Measurements from ENCODE around the gene DCTN3. TPM values are rescaled to one million over a fixed set of nuclear protein-coding genes. Genes with fewer than 3 reads are reported as not detected.
A peak's percentile ranks its signal among the peaks of the same experiment; 100 is the strongest.

Gene DCTN3
- total RNA-seq, 3 donors from 2014 or later (not counting 1 experiment from before 2014, with no cell fraction given) = 135 to 171 (median 147) TPM

GRCh38 chr9:34624475-34625185 is 4.3 kb upstream of the DCTN3 start:
- Mint-ChIP-seq H3K27me3 (ENCODE audit: low read depth in 2 of 2) (peaks cover 58 to 59% of the 10 kb centered on the region in 2 donors), H3K4me3 (no peak overlapping the region), H3K36me3 (peaks cover 8% of the 10 kb centered on the region), H3K9me3 (no peaks in the 10 kb centered on the region), H3K4me1 (peaks cover 35 to 44% of the 10 kb centered on the region in 2 donors), H3K27ac (no peak overlapping the region)
- Histone ChIP-seq H3K4me1 (ENCODE audit: control insufficient read depth, insufficient read depth, low read length) (peaks cover 36% of the 10 kb centered on the region), H3K27ac (ENCODE audit: low read length) (no peak overlapping the region), H3K36me3 (ENCODE audit: control insufficient read depth, insufficient read depth, low read length) (no peaks in the 10 kb centered on the region), H3K4me3 (ENCODE audit: low read length) (no peak overlapping the region), H3K9me3 (ENCODE audit: control insufficient read depth, insufficient read depth, low read length) (no peaks in the 10 kb centered on the region), H3K27me3 (ENCODE audit: control insufficient read depth, insufficient read depth, low read length) (peaks cover 64% of the 10 kb centered on the region)
- intact Hi-C loops (cut with micrococcal nuclease) = no loop called here
- 17% methylated on average over 39 of the region's 39 CpGs for WGBS (ENCODE audit: insufficient coverage)
- DNase-seq (no peak), ATAC-seq (no peak)
- TF ChIP-seq, protein P1, sequence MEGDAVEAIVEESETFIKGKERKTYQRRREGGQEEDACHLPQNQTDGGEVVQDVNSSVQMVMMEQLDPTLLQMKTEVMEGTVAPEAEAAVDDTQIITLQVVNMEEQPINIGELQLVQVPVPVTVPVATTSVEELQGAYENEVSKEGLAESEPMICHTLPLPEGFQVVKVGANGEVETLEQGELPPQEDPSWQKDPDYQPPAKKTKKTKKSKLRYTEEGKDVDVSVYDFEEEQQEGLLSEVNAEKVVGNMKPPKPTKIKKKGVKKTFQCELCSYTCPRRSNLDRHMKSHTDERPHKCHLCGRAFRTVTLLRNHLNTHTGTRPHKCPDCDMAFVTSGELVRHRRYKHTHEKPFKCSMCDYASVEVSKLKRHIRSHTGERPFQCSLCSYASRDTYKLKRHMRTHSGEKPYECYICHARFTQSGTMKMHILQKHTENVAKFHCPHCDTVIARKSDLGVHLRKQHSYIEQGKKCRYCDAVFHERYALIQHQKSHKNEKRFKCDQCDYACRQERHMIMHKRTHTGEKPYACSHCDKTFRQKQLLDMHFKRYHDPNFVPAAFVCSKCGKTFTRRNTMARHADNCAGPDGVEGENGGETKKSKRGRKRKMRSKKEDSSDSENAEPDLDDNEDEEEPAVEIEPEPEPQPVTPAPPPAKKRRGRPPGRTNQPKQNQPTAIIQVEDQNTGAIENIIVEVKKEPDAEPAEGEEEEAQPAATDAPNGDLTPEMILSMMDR (IDR thresholded peaks at IDR 0.05) = no peak

DNA sequence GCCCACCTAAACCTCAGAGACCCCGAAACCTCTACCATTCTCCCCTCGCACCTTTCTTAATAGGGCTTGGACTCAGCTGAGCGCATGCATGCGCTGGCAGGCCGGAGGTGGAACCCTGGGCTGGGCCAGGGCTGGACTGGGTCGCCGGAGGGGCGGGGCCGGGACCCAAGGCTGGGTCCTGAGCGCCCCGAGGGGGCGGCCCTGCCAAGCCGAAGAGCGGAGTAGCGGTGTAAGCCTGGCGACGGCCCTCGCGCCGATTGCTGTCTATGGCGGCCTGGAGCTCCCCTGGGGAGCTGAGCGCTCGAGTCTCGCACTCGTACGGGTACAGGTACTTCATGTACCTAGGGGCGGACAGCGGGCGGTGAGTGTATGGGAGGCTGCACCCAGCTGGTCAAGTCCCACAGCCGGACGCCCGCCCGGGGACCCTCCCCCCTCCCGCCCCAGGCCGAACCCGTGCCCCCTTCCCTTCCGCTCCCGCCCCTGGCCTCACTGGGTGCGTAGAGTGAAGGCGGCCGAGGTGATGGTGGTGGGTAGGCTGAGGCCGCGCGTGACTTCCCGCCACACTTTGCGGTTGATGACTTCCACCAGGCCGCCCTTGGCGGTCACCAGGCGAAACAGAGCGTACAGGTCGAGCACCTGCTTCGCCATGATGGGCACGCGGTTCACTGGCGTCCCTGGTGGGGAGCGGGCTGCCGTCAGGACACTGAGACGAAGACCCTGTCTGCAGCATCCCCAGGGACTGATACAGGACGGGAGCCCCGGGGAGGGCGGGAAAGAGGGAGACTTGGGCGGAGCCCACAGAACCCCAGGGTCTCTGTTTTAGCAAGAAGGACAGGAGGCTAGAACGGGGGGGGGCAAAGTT is 3.3 kb upstream of the DCTN3 start:
- 8% methylated on average over 55 of the region's 63 CpGs for WGBS (ENCODE audit: insufficient coverage)
- no peaks in the 10 kb centered on the region for H3K9me3 Mint-ChIP-seq
- peak overlapping the region; percentile 39 for H3K4me3 Mint-ChIP-seq
- no peaks in the 10 kb centered on the region for H3K9me3 ChIP-seq (ENCODE audit: control insufficient read depth, insufficient read depth, low read length)
- ATAC-seq (no peak), DNase-seq (peak in 1 of 2 donors; percentile 38)
- H3K27ac Mint-ChIP-seq = no peak overlapping the region
- H3K36me3 ChIP-seq (ENCODE audit: control insufficient read depth, insufficient read depth, low read length) = no peaks in the 10 kb centered on the region
- intact Hi-C loops (cut with micrococcal nuclease) = no loop called here
- peaks cover 49 to 51% of the 10 kb centered on the region in 2 donors for H3K27me3 Mint-ChIP-seq (ENCODE audit: low read depth in 2 of 2)
- H3K4me1 Mint-ChIP-seq = peaks cover 36 to 44% of the 10 kb centered on the region in 2 donors
- H3K36me3 Mint-ChIP-seq = peaks cover 5% of the 10 kb centered on the region
- no peak overlapping the region for H3K27ac ChIP-seq (ENCODE audit: low read length)
- H3K4me3 ChIP-seq (ENCODE audit: low read length) = no peak overlapping the region
- peaks cover 58% of the 10 kb centered on the region for H3K27me3 ChIP-seq (ENCODE audit: control insufficient read depth, insufficient read depth, low read length)
- TF ChIP-seq, protein P1 (IDR thresholded peaks at IDR 0.05) = no peak
- peaks cover 34% of the 10 kb centered on the region for H3K4me1 ChIP-seq (ENCODE audit: control insufficient read depth, insufficient read depth, low read length)

DNA sequence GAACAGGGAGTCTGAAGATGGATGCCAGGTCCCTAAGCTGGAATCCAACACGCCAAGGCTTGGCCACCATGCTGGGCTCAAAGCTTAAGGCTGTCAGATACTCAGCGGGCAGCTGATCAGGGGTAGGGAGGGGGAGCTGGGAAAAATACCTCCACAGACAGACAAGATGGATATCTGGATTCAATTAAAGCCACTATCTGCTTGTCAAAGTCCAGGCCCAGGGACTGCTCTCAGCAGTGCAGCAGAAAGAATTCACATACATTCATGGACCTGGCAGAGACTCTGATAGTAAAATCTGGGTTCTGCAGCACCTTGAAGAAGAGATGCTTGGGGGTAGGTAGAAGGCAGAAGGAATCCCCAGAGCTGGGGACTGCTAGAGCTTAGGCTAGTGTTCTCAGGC is 5.2 kb downstream of the DCTN3 start:
- no peak overlapping the region for H3K27ac ChIP-seq (ENCODE audit: low read length)
- DNase-seq = no peak
- TF ChIP-seq, protein P1 (IDR thresholded peaks at IDR 0.05) = no peak
- intact Hi-C loops (cut with micrococcal nuclease) = no loop called here
- Mint-ChIP-seq H3K4me3 (no peak overlapping the region), H3K27ac (no peak overlapping the region), H3K27me3 (ENCODE audit: low read depth in 2 of 2) (no peaks in the 10 kb centered on the region), H3K9me3 (no peaks in the 10 kb centered on the region), H3K36me3 (peaks cover 7% of the 10 kb centered on the region), H3K4me1 (peaks cover 41 to 47% of the 10 kb centered on the region in 2 donors)
- no peaks in the 10 kb centered on the region for H3K9me3 ChIP-seq (ENCODE audit: control insufficient read depth, insufficient read depth, low read length)
- 100% methylated on average over 2 of the region's 2 CpGs for WGBS (ENCODE audit: insufficient coverage)
- H3K4me1 ChIP-seq (ENCODE audit: control insufficient read depth, insufficient read depth, low read length) = peaks cover 33% of the 10 kb centered on the region
- peaks cover 31% of the 10 kb centered on the region for H3K36me3 ChIP-seq (ENCODE audit: control insufficient read depth, insufficient read depth, low read length)
- no peaks in the 10 kb centered on the region for H3K27me3 ChIP-seq (ENCODE audit: control insufficient read depth, insufficient read depth, low read length)
- no peak for ATAC-seq
- H3K4me3 ChIP-seq (ENCODE audit: low read length) = no peak overlapping the region

All from natural killer cell (primary cell).